SK-N-MC (cell line): ENCODE results near the gene PCNX3.

Experiments
- DNase-seq: peaks from one replicate; pipeline ENCODE4 v3.0.0-alpha.2; 2011; ENCODE audit warnings: low read depth, low spot score
- H3K27ac ChIP-seq: fragments of 200-600 bp; sonication (generic); 2 replicates; pipeline ENCODE4 v1.5.1; 2016; ENCODE audit warnings: mixed run types
- H3K36me3 ChIP-seq: fragments of 200-600 bp; sonication (generic); 2 replicates; pipeline ENCODE4 v1.6.1; 2017; ENCODE audit warnings: antibody characterized with exemption, low read length, mixed read lengths; ENCODE audit not compliant: insufficient read depth
- H3K4me3 ChIP-seq: fragments of 200-600 bp; sonication (generic); 2 replicates; pipeline ENCODE4 v1.5.1; 2016
- H3K9ac ChIP-seq: fragments of 200-600 bp; sonication (generic); 2 replicates; pipeline ENCODE4 v1.8.0; 2017; ENCODE audit warnings: mixed run types, mixed read lengths; ENCODE audit not compliant: insufficient read length
- H3K9me3 ChIP-seq: fragments of 200-600 bp; sonication (generic); 2 replicates; pipeline ENCODE4 v1.6.1; 2017; ENCODE audit warnings: low read depth, mild to moderate bottlenecking, antibody characterized with exemption, low read length, moderate library complexity, mixed read lengths
- EZH2 ChIP-seq: fragments of 200-600 bp; sonication (generic); IDR thresholded peaks from one replicate; pipeline ENCODE4 v1.6.1; 2017; ENCODE audit warnings: antibody characterized with exemption
- FOXP2 ChIP-seq: optimal IDR thresholded peaks from 2 replicates; pipeline ENCODE3; 2011; ENCODE audit warnings: mild to moderate bottlenecking, moderate library complexity; ENCODE audit not compliant: insufficient read depth; ENCODE audit errors: extremely low read length, control extremely low read depth
- POLR2AphosphoS5 ChIP-seq: IDR thresholded peaks from 2 replicates; pipeline ENCODE4 v1.6.1; 2012; ENCODE audit warnings: mild to moderate bottlenecking, low read depth, low read length, borderline replicate concordance

PCNX3 gene

GRCh38 chr11:65593518-65594414, 21.8 kb upstream of the PCNX3 start:
- no peak for DNase-seq
- Histone ChIP-seq H3K9ac (no peak overlapping the region), H3K9me3 (no peaks in the 10 kb centered on the region), H3K27ac (no peak overlapping the region), H3K36me3 (peaks cover 3% of the 10 kb centered on the region; the same call in 1 of the 2 replicates), H3K4me3 (no peak overlapping the region)
- TF ChIP-seq POLR2AphosphoS5 (no peak), EZH2 (no peak), FOXP2 (no peak)

- Histone ChIP-seq H3K27ac (no peak overlapping the region), H3K9me3 (no peaks in the 10 kb centered on the region), H3K4me3 (no peak overlapping the region), H3K36me3 (peaks cover 3% of the 10 kb centered on the region; the same call in 1 of the 2 replicates), H3K9ac (no peak overlapping the region)
- DNase-seq, result no peak
- TF ChIP-seq POLR2AphosphoS5 (no peak), FOXP2 (no peak), EZH2 (no peak)
These were observed 20.4 kb upstream of the PCNX3 start for GRCh38 chr11:65595131-65595530.

GRCh38 chr11:65595543-65596281, 19.9 kb upstream of the PCNX3 start, which contains the start of gene KCNK7:
TSS of gene KCNK7 (minus strand) at chr11:65595800. CDS start at chr11:65595772, 28 bp downstream.
- TF ChIP-seq POLR2AphosphoS5 (no peak), EZH2 (no peak), FOXP2 (no peak)
- H3K9me3 ChIP-seq, result no peaks in the 10 kb centered on the region
- no peak within 1 kb of the TSS for H3K9ac ChIP-seq
- H3K36me3 ChIP-seq, result peaks cover 3% of the 10 kb centered on the region; the same call in 1 of the 2 replicates
- no peak within 1 kb of the TSS for H3K27ac ChIP-seq
- DNase-seq, result no peak
- H3K4me3 ChIP-seq, result no peak within 1 kb of the TSS

GRCh38 chr11:65596520-65596919, 19.1 kb upstream of the PCNX3 start:
- no peak overlapping the region for H3K4me3 ChIP-seq
- H3K36me3 ChIP-seq, result peaks cover 3% of the 10 kb centered on the region; the same call in 1 of the 2 replicates
- no peak overlapping the region for H3K27ac ChIP-seq
- no peak for DNase-seq
- no peaks in the 10 kb centered on the region for H3K9me3 ChIP-seq
- no peak overlapping the region for H3K9ac ChIP-seq
- TF ChIP-seq EZH2, result no peak
- no peak for TF ChIP-seq FOXP2
- TF ChIP-seq POLR2AphosphoS5, result no peak

GRCh38 chr11:65598258-65598699, 17.3 kb upstream of the PCNX3 start:
- TF ChIP-seq EZH2 (no peak), FOXP2 (no peak), POLR2AphosphoS5 (no peak)
- H3K27ac ChIP-seq, result no peak overlapping the region
- H3K9ac ChIP-seq, result no peak overlapping the region
- no peak for DNase-seq
- H3K36me3 ChIP-seq, result peaks cover 3% of the 10 kb centered on the region; the same call in 1 of the 2 replicates
- no peaks in the 10 kb centered on the region for H3K9me3 ChIP-seq
- H3K4me3 ChIP-seq, result no peak overlapping the region

- Histone ChIP-seq H3K9me3 (no peaks in the 10 kb centered on the region), H3K9ac (no peak overlapping the region), H3K36me3 (peaks cover 3% of the 10 kb centered on the region; the same call in 1 of the 2 replicates), H3K4me3 (no peak overlapping the region), H3K27ac (no peak overlapping the region)
- TF ChIP-seq FOXP2 (no peak), POLR2AphosphoS5 (no peak), EZH2 (no peak)
- DNase-seq, result no peak
These were observed 16.2 kb upstream of the PCNX3 start for GRCh38 chr11:65599216-65599954.

- TF ChIP-seq FOXP2, result no peak
- no peak for TF ChIP-seq POLR2AphosphoS5
- no peak for TF ChIP-seq EZH2
- Histone ChIP-seq H3K9ac (no peak overlapping the region), H3K4me3 (no peak overlapping the region), H3K27ac (no peak overlapping the region), H3K9me3 (no peaks in the 10 kb centered on the region), H3K36me3 (peaks cover 3% of the 10 kb centered on the region; the same call in 1 of the 2 replicates)
- DNase-seq, result no peak
These were observed 15.7 kb upstream of the PCNX3 start for GRCh38 chr11:65599955-65600246.

GRCh38 chr11:65604258-65604657, 11.3 kb upstream of the PCNX3 start:
- DNase-seq, result no peak
- TF ChIP-seq EZH2 (no peak), POLR2AphosphoS5 (no peak), FOXP2 (no peak)
- Histone ChIP-seq H3K27ac (no peak overlapping the region), H3K9me3 (no peaks in the 10 kb centered on the region), H3K4me3 (no peak overlapping the region), H3K36me3 (peaks cover 6% of the 10 kb centered on the region; the same call in 1 of the 2 replicates), H3K9ac (no peak overlapping the region)
